ENCODE results near the gene GALNT18.

The GALNT18 gene

DNA sequence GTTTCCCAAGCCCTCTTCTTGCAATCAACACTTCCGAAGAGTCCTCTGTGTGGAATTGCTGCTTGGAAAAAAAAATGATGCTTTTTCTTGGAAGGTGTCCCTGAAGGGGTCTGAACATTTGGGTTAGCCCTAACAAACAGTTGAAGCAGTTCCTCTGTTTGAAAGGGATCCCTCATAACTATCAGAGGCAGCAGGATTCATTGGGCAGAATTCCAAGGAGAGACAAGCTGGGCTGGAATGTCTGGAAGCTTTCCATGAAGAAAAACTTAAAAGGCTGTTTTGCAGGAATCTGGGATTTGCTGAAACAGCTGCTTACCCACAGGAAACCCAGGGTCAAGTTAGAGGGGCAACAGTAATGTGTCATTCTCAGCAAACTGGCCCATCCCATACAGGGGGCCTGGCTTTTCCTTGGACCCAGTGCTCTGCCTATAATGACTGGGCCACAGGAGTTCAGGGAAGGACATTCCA is 271.9 kb downstream of the GALNT18 start:
- no peaks in the 10 kb centered on the region for H3K27me3 ChIP-seq (ENCODE audit: insufficient read depth, poor library complexity, severe bottlenecking)
- H3K27ac ChIP-seq (replicated peaks): no peak overlapping the region
- TF ChIP-seq, protein P1, sequence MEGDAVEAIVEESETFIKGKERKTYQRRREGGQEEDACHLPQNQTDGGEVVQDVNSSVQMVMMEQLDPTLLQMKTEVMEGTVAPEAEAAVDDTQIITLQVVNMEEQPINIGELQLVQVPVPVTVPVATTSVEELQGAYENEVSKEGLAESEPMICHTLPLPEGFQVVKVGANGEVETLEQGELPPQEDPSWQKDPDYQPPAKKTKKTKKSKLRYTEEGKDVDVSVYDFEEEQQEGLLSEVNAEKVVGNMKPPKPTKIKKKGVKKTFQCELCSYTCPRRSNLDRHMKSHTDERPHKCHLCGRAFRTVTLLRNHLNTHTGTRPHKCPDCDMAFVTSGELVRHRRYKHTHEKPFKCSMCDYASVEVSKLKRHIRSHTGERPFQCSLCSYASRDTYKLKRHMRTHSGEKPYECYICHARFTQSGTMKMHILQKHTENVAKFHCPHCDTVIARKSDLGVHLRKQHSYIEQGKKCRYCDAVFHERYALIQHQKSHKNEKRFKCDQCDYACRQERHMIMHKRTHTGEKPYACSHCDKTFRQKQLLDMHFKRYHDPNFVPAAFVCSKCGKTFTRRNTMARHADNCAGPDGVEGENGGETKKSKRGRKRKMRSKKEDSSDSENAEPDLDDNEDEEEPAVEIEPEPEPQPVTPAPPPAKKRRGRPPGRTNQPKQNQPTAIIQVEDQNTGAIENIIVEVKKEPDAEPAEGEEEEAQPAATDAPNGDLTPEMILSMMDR (IDR thresholded peaks at IDR 0.05; ENCODE audit: insufficient read depth, low read length): no peak
- TF ChIP-seq GABPA (IDR thresholded peaks at IDR 0.05; ENCODE audit: low read depth) (no peak), SPI1 (IDR thresholded peaks at IDR 0.05; ENCODE audit: borderline replicate concordance, low read depth) (no peak), POLR2AphosphoS5 (IDR thresholded peaks at IDR 0.05; ENCODE audit: low read depth) (no peak)
- TF ChIP-seq, protein P2, sequence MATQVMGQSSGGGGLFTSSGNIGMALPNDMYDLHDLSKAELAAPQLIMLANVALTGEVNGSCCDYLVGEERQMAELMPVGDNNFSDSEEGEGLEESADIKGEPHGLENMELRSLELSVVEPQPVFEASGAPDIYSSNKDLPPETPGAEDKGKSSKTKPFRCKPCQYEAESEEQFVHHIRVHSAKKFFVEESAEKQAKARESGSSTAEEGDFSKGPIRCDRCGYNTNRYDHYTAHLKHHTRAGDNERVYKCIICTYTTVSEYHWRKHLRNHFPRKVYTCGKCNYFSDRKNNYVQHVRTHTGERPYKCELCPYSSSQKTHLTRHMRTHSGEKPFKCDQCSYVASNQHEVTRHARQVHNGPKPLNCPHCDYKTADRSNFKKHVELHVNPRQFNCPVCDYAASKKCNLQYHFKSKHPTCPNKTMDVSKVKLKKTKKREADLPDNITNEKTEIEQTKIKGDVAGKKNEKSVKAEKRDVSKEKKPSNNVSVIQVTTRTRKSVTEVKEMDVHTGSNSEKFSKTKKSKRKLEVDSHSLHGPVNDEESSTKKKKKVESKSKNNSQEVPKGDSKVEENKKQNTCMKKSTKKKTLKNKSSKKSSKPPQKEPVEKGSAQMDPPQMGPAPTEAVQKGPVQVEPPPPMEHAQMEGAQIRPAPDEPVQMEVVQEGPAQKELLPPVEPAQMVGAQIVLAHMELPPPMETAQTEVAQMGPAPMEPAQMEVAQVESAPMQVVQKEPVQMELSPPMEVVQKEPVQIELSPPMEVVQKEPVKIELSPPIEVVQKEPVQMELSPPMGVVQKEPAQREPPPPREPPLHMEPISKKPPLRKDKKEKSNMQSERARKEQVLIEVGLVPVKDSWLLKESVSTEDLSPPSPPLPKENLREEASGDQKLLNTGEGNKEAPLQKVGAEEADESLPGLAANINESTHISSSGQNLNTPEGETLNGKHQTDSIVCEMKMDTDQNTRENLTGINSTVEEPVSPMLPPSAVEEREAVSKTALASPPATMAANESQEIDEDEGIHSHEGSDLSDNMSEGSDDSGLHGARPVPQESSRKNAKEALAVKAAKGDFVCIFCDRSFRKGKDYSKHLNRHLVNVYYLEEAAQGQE (IDR thresholded peaks at IDR 0.05; ENCODE audit: insufficient replicate concordance, low read depth): no peak
- no peak for DNase-seq (ENCODE audit: low read depth in 1 of 2, low spot score in 1 of 2)
- no peak overlapping the region for H3K4me3 ChIP-seq (replicated peaks; ENCODE audit: insufficient read depth, low read length)

DNA sequence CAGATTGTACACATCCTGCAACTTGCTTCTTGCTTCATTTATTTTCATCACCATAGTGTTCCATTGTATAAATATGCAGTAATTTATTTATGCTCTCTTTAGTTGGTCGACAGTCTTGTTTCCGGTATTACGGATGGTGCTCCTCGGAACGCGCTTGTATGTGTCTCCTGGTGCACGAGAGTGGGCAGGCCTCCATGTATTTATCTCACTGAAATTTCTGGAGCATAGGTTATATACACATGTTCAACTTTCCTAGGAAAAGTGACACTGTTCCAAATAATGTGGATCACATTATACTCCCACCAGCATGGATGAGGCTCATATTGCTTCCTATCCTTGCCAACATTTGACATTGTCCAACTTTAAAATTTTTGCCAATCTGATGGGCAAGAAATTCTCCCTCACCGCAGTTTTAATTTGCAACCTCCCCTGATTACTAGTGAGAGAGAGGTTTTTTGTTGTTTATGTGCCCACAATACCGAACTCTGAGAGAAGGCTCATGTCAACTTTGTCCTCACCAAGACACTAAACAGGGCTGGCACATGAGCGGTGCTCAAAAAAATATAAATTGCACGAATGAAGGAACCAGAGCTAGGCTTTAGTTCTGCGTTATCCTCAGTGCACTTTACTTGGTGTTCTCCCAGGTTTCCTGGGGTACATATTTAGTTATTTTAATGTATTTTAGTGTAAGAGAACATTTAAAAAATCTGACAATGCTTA is 272.5 kb downstream of the GALNT18 start:
- no peak for DNase-seq (ENCODE audit: low read depth in 1 of 2, low spot score in 1 of 2)
- TF ChIP-seq POLR2AphosphoS5 (IDR thresholded peaks at IDR 0.05; ENCODE audit: low read depth): no peak
- H3K27me3 ChIP-seq (ENCODE audit: insufficient read depth, poor library complexity, severe bottlenecking): no peaks in the 10 kb centered on the region

DNA sequence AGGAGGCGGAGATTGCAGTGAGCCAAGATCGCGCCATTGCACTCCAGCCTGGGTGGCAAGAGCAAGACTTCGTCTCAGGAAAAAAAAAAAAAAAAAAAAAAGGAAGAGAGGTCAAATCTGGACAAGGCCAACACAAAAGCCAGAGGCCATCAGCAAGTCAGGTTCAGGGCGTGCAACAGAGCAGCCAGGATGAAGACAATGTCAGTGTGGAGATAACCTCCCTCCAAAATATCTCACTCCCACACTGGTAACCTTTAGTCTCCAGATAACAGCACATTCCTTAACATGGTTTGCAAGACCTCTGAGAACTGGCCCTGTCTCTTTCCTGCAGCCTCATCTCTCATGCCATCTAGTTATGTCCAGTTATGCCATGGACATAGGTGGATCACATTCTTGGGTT is 273.5 kb downstream of the GALNT18 start:
- H3K27me3 ChIP-seq (ENCODE audit: insufficient read depth, poor library complexity, severe bottlenecking): no peaks in the 10 kb centered on the region
- H3K4me3 ChIP-seq (replicated peaks; ENCODE audit: insufficient read depth, low read length): no peak overlapping the region
- H3K27ac ChIP-seq (replicated peaks): no peak overlapping the region
- no peak for DNase-seq (ENCODE audit: low read depth in 1 of 2, low spot score in 1 of 2)
- TF ChIP-seq, protein P1 (IDR thresholded peaks at IDR 0.05; ENCODE audit: insufficient read depth, low read length): no peak
- TF ChIP-seq, protein P2 (IDR thresholded peaks at IDR 0.05; ENCODE audit: insufficient replicate concordance, low read depth): no peak
- TF ChIP-seq SPI1 (IDR thresholded peaks at IDR 0.05; ENCODE audit: borderline replicate concordance, low read depth) (no peak), POLR2AphosphoS5 (IDR thresholded peaks at IDR 0.05; ENCODE audit: low read depth) (no peak), GABPA (IDR thresholded peaks at IDR 0.05; ENCODE audit: low read depth) (no peak)

More for the DNA sequence above, 272.5 kb downstream of the GALNT18 start:
- no peak overlapping the region for H3K4me3 ChIP-seq (replicated peaks; ENCODE audit: insufficient read depth, low read length)
- no peak overlapping the region for H3K27ac ChIP-seq (replicated peaks)

DNA sequence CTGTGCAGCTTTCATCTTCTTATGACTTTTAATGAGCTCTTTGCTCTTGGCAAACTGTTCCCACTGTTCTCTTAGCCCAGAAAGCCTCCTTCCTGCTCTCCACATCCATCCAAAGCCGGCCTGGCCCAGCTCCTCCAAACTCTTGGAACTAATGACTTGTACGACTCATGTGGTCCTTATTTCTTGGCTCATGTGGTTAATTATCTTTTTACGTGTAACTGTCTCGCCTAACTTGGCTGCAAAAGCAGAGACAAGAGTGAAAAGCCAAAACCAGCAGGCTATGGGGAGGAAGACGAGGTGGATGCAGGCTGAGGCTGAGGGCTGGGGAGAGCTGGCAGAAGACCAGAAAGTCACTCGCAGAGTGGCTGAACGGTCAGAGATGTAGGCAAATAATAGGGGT is 274.2 kb downstream of the GALNT18 start:
- no peak for DNase-seq (ENCODE audit: low read depth in 1 of 2, low spot score in 1 of 2)
- TF ChIP-seq, protein P2 (IDR thresholded peaks at IDR 0.05; ENCODE audit: insufficient replicate concordance, low read depth): no peak
- TF ChIP-seq, protein P1 (IDR thresholded peaks at IDR 0.05; ENCODE audit: insufficient read depth, low read length): no peak
- TF ChIP-seq SPI1 (IDR thresholded peaks at IDR 0.05; ENCODE audit: borderline replicate concordance, low read depth): no peak
- no peak for TF ChIP-seq GABPA (IDR thresholded peaks at IDR 0.05; ENCODE audit: low read depth)
- TF ChIP-seq POLR2AphosphoS5 (IDR thresholded peaks at IDR 0.05; ENCODE audit: low read depth): no peak
- Histone ChIP-seq H3K27me3 (ENCODE audit: insufficient read depth, poor library complexity, severe bottlenecking) (no peaks in the 10 kb centered on the region), H3K4me3 (replicated peaks; ENCODE audit: insufficient read depth, low read length) (no peak overlapping the region), H3K27ac (replicated peaks) (no peak overlapping the region)
